Measurements from ENCODE around the gene API5. TPM values are rescaled to one million over a fixed set of nuclear protein-coding genes. Genes with fewer than 3 reads are reported as not detected.

API5 gene
- 98.3 TPM for polyA plus RNA-seq (2013, experiment 1 of 2)
- polyA plus RNA-seq (2013, experiment 2 of 2): 98.1 TPM

GRCh38 chr11:43311791-43312607, at the start of gene API5:
Gene API5, plus strand, starts transcription at chr11:43311996. Its CDS starts 132 bp downstream, at chr11:43312128.
- Histone ChIP-seq H3K4me1 (ENCODE audit: control insufficient read depth in 2 of 2, insufficient read depth in 1 of 2, low read depth in 1 of 2, low read length in 2 of 2) (peaks cover 3 to 4% of the 10 kb centered on the region in 2 donors), H2BK15ac (ENCODE audit: low read length) (no peak within 1 kb of the TSS), H3K23ac (ENCODE audit: low read depth, low read length, poor library complexity) (peak within 1 kb of the TSS; percentile 94), H3K4me2 (ENCODE audit: insufficient read depth, low read length, poor library complexity, severe bottlenecking) (peak within 1 kb of the TSS; percentile 56), H2BK5ac (ENCODE audit: low read length) (no peak within 1 kb of the TSS), H4K8ac (ENCODE audit: low read depth, low read length) (no peak within 1 kb of the TSS), H4K91ac (ENCODE audit: low read depth, low read length, poor library complexity) (no peak within 1 kb of the TSS), H3K4ac (ENCODE audit: low read length) (no peak within 1 kb of the TSS), H3K9me3 (replicated peaks in 1 of 2; ENCODE audit: control insufficient read depth in 2 of 2, insufficient read depth in 1 of 2, low read depth in 1 of 2, low read length in 2 of 2) (no peaks in the 10 kb centered on the region), H3K9ac (ENCODE audit: low read depth, low read length, poor library complexity) (peak within 1 kb of the TSS; percentile 90), H3K27me3 (ENCODE audit: control insufficient read depth in 3 of 3, insufficient read depth in 3 of 3, low read depth in 1 of 3, low read length in 3 of 3) (no peaks in the 10 kb centered on the region), H3K4me3 (ENCODE audit: low read length in 2 of 2) (peak within 1 kb of the TSS; percentile 98), H3K14ac (ENCODE audit: low read length) (peak within 1 kb of the TSS; percentile 9), H3K36me3 (replicated peaks in 1 of 2; ENCODE audit: control insufficient read depth in 2 of 2, insufficient read depth in 2 of 2, low read length in 2 of 2) (peaks cover 2 to 21% of the 10 kb centered on the region in 2 donors), H2AK5ac (ENCODE audit: low read depth, low read length) (peak within 1 kb of the TSS; percentile 47), H2AFZ (ENCODE audit: low read length) (peak within 1 kb of the TSS; percentile 86), H3K79me1 (ENCODE audit: low read depth, low read length) (peaks cover 5% of the 10 kb centered on the region), H2BK12ac (ENCODE audit: low read length) (no peak within 1 kb of the TSS), H3K18ac (ENCODE audit: low read length) (peak within 1 kb of the TSS; percentile 78), H3K27ac (replicated peaks; ENCODE audit: low read length) (peak within 1 kb of the TSS; percentile 68), H2BK120ac (ENCODE audit: low read depth, low read length) (no peak within 1 kb of the TSS)
- DNase-seq (ENCODE audit: low spot score): peak; percentile 90
- WGBS, 2 donors (ENCODE audit: extremely low coverage in 2 of 2, insufficient read length in 2 of 2, insufficient replicate concordance in 1 of 2): no CpG with 5 or more reads among the region's 60 CpGs

GRCh38 chr11:43267856-43268580, 43.8 kb upstream of the API5 start:
- H2AFZ ChIP-seq (ENCODE audit: low read length): no peak overlapping the region
- no peak overlapping the region for H2BK15ac ChIP-seq (ENCODE audit: low read length)
- no CpG with 5 or more reads among the region's 10 CpGs for WGBS, 2 donors (ENCODE audit: extremely low coverage in 2 of 2, insufficient read length in 2 of 2, insufficient replicate concordance in 1 of 2)
- no peak overlapping the region for H2BK5ac ChIP-seq (ENCODE audit: low read length)
- H3K36me3 ChIP-seq (replicated peaks in 1 of 2; ENCODE audit: control insufficient read depth in 2 of 2, insufficient read depth in 2 of 2, low read length in 2 of 2): no peaks in the 10 kb centered on the region
- no peaks in the 10 kb centered on the region for H3K79me1 ChIP-seq (ENCODE audit: low read depth, low read length)
- no peaks in the 10 kb centered on the region for H3K9me3 ChIP-seq (replicated peaks in 1 of 2; ENCODE audit: control insufficient read depth in 2 of 2, insufficient read depth in 1 of 2, low read depth in 1 of 2, low read length in 2 of 2)
- peak; percentile 26 for DNase-seq (ENCODE audit: low spot score)
- H3K4me1 ChIP-seq (ENCODE audit: control insufficient read depth in 2 of 2, insufficient read depth in 1 of 2, low read depth in 1 of 2, low read length in 2 of 2): peaks cover 0 to 4% of the 10 kb centered on the region in 2 donors
- no peak overlapping the region for H3K18ac ChIP-seq (ENCODE audit: low read length)
- peak overlapping the region; percentile 33 for H3K27ac ChIP-seq (replicated peaks; ENCODE audit: low read length)
- no peak overlapping the region for H2BK12ac ChIP-seq (ENCODE audit: low read length)
- no peak overlapping the region for H4K8ac ChIP-seq (ENCODE audit: low read depth, low read length)
- no peaks in the 10 kb centered on the region for H3K27me3 ChIP-seq (ENCODE audit: control insufficient read depth in 3 of 3, insufficient read depth in 3 of 3, low read depth in 1 of 3, low read length in 3 of 3)
- no peak overlapping the region for H3K23ac ChIP-seq (ENCODE audit: low read depth, low read length, poor library complexity)
- no peak overlapping the region for H2BK120ac ChIP-seq (ENCODE audit: low read depth, low read length)
- no peak overlapping the region for H3K4me3 ChIP-seq (ENCODE audit: low read length in 2 of 2)
- H2AK5ac ChIP-seq (ENCODE audit: low read depth, low read length): no peak overlapping the region
- no peak overlapping the region for H3K9ac ChIP-seq (ENCODE audit: low read depth, low read length, poor library complexity)
- H3K4ac ChIP-seq (ENCODE audit: low read length): no peak overlapping the region
- no peak overlapping the region for H3K4me2 ChIP-seq (ENCODE audit: insufficient read depth, low read length, poor library complexity, severe bottlenecking)
- H3K14ac ChIP-seq (ENCODE audit: low read length): no peak overlapping the region
- no peak overlapping the region for H4K91ac ChIP-seq (ENCODE audit: low read depth, low read length, poor library complexity)

GRCh38 chr11:43268786-43269185, 43.0 kb upstream of the API5 start:
- Histone ChIP-seq H2BK5ac (ENCODE audit: low read length) (no peak overlapping the region), H3K27me3 (ENCODE audit: control insufficient read depth in 3 of 3, insufficient read depth in 3 of 3, low read depth in 1 of 3, low read length in 3 of 3) (no peaks in the 10 kb centered on the region), H3K14ac (ENCODE audit: low read length) (no peak overlapping the region), H2BK15ac (ENCODE audit: low read length) (no peak overlapping the region), H2BK120ac (ENCODE audit: low read depth, low read length) (no peak overlapping the region), H3K36me3 (replicated peaks in 1 of 2; ENCODE audit: control insufficient read depth in 2 of 2, insufficient read depth in 2 of 2, low read length in 2 of 2) (no peaks in the 10 kb centered on the region), H2AK5ac (ENCODE audit: low read depth, low read length) (no peak overlapping the region), H3K27ac (replicated peaks; ENCODE audit: low read length) (no peak overlapping the region), H3K4me3 (ENCODE audit: low read length in 2 of 2) (peak overlapping the region in 1 of 2 donors; percentile 17), H3K79me1 (ENCODE audit: low read depth, low read length) (no peaks in the 10 kb centered on the region), H4K91ac (ENCODE audit: low read depth, low read length, poor library complexity) (no peak overlapping the region), H3K4me2 (ENCODE audit: insufficient read depth, low read length, poor library complexity, severe bottlenecking) (no peak overlapping the region), H3K18ac (ENCODE audit: low read length) (no peak overlapping the region), H3K4ac (ENCODE audit: low read length) (no peak overlapping the region), H3K23ac (ENCODE audit: low read depth, low read length, poor library complexity) (no peak overlapping the region), H3K9me3 (replicated peaks in 1 of 2; ENCODE audit: control insufficient read depth in 2 of 2, insufficient read depth in 1 of 2, low read depth in 1 of 2, low read length in 2 of 2) (no peaks in the 10 kb centered on the region), H2BK12ac (ENCODE audit: low read length) (no peak overlapping the region), H4K8ac (ENCODE audit: low read depth, low read length) (no peak overlapping the region), H2AFZ (ENCODE audit: low read length) (peak overlapping the region; percentile 76), H3K4me1 (ENCODE audit: control insufficient read depth in 2 of 2, insufficient read depth in 1 of 2, low read depth in 1 of 2, low read length in 2 of 2) (peaks cover 0 to 4% of the 10 kb centered on the region in 2 donors), H3K9ac (ENCODE audit: low read depth, low read length, poor library complexity) (no peak overlapping the region)
- WGBS, 2 donors (ENCODE audit: extremely low coverage in 2 of 2, insufficient read length in 2 of 2, insufficient replicate concordance in 1 of 2): no CpG with 5 or more reads among the region's 2 CpGs
- no peak for DNase-seq (ENCODE audit: low spot score)

Measured in neuronal stem cell (in vitro differentiated cells).